HG02870 (cell line): ENCODE data around the gene TMSB10.
"Not testable (repeated sequence)": the region's sequence is repeated elsewhere in the genome, so short reads cannot be mapped to it uniquely, and the experiment has no call there.

Experiments
- ATAC-seq: cut with Tn5 transposase; IDR thresholded peaks from one replicate; pipeline ENCODE4 v1.9.1; 2021; ENCODE audit warnings: mild to moderate bottlenecking, moderate library complexity; ENCODE audit not compliant: unreplicated experiment

Gene TMSB10

GRCh38 chr2:84931384-84931821 lies 25.9 kb downstream of the TMSB10 start:
- ATAC-seq: peak; percentile 70

- ATAC-seq: peak; percentile 31
These were observed 32.9 kb downstream of the TMSB10 start for GRCh38 chr2:84938194-84938879.

GRCh38 chr2:84939426-84940087 lies 34.1 kb downstream of the TMSB10 start:
- peak; percentile 71 for ATAC-seq

- peak; percentile 10 for ATAC-seq
These were observed 34.6 kb downstream of the TMSB10 start for GRCh38 chr2:84940088-84940470.

GRCh38 chr2:84940831-84941412 lies 35.5 kb downstream of the TMSB10 start:
- ATAC-seq: no peak

GRCh38 chr2:84942166-84942565 lies 36.7 kb downstream of the TMSB10 start:
- ATAC-seq: no peak

- peak; percentile 37 for ATAC-seq
These were observed 37.5 kb downstream of the TMSB10 start for GRCh38 chr2:84942964-84943421.

- no peak for ATAC-seq
These were observed 38.9 kb downstream of the TMSB10 start for GRCh38 chr2:84944295-84944909.

GRCh38 chr2:84945838-84946203 lies 40.4 kb downstream of the TMSB10 start:
- not testable (repeated sequence) for ATAC-seq

- peak; percentile 59 for ATAC-seq
These were observed 41.0 kb downstream of the TMSB10 start for GRCh38 chr2:84946204-84947009.

GRCh38 chr2:84947010-84947593 lies 41.6 kb downstream of the TMSB10 start:
- no peak for ATAC-seq

GRCh38 chr2:84953535-84953934 lies 48.1 kb downstream of the TMSB10 start:
- no peak for ATAC-seq

GRCh38 chr2:84954329-84954728 lies 48.9 kb downstream of the TMSB10 start:
- no peak for ATAC-seq
